Caco-2 (cell line): ENCODE measurements around the gene TNFAIP3. TPM values are rescaled to one million over a fixed set of nuclear protein-coding genes. Genes with fewer than 3 reads are reported as not detected.

Experiments used
- BruUV-seq: library from RNA; stranded (reverse); fragments of 400-500 nt; replicated peaks from 2 replicates; lab custom pipeline; 2021; lab: Mats Ljungman, UMichigan
- CTCF ChIA-PET: fragments of 300-600 bp; sonication (Branson Sonifier 250); formaldehyde crosslinking; loops from one replicate; lab custom pipeline; 2022; ENCODE audit warnings: antibody characterized with exemption; lab: Charles Lee
- POLR2A ChIA-PET: fragments of 300-600 bp; sonication (Branson Sonifier 250); formaldehyde crosslinking; loops from one replicate; lab custom pipeline; 2022; ENCODE audit warnings: antibody characterized with exemption; lab: Charles Lee
- DNase-seq, 2 experiments: peaks; one replicate each; pipeline versions ENCODE4 v3.0.0 to v3.0.0-alpha.2; 2020 to 2022
- H3K27me3 ChIP-seq: replicated peaks from 2 replicates; pipeline ENCODE4 v1.6.0; 2011; ENCODE audit warnings: low read length; ENCODE audit not compliant: control insufficient read depth, insufficient read depth
- H3K36me3 ChIP-seq: 2 replicates; pipeline ENCODE4 v1.5.1; 2011; ENCODE audit warnings: low read length; ENCODE audit not compliant: control insufficient read depth, insufficient read depth
- H3K4me1 ChIP-seq: fragments of 250-450 bp; sonication (Bioruptor Pico); 2 replicates; pipeline ENCODE4 v1.5.1; 2020; ENCODE audit warnings: mild to moderate bottlenecking
- H3K4me3 ChIP-seq: 2 replicates; pipeline ENCODE4 v1.5.1; 2011; ENCODE audit warnings: low read depth, mild to moderate bottlenecking, control low read depth, low read length
- H3K9me3 ChIP-seq: fragments of 250-450 bp; sonication (Bioruptor Pico); 2 replicates; pipeline ENCODE4 v1.5.1; 2020; ENCODE audit warnings: mild to moderate bottlenecking, moderate library complexity
- H3K27ac Mint-ChIP-seq: one replicate; pipeline ENCODE4 v1.8.0; 2022; ENCODE audit warnings: mixed read lengths; ENCODE audit not compliant: unreplicated experiment
- H3K27me3 Mint-ChIP-seq: one replicate; pipeline ENCODE4 v1.8.0; 2022; ENCODE audit warnings: mixed read lengths; ENCODE audit not compliant: insufficient read depth, unreplicated experiment
- H3K36me3 Mint-ChIP-seq: one replicate; pipeline ENCODE4 v1.8.0; 2022; ENCODE audit warnings: mild to moderate bottlenecking, mixed read lengths; ENCODE audit not compliant: insufficient read depth, unreplicated experiment
- H3K4me1 Mint-ChIP-seq: one replicate; pipeline ENCODE4 v1.8.0; 2022; ENCODE audit warnings: low read depth, mixed read lengths; ENCODE audit not compliant: unreplicated experiment
- H3K4me3 Mint-ChIP-seq: one replicate; pipeline ENCODE4 v1.8.0; 2022; ENCODE audit warnings: mild to moderate bottlenecking, moderate library complexity, mixed read lengths; ENCODE audit not compliant: unreplicated experiment
- H3K9me3 Mint-ChIP-seq: one replicate; pipeline ENCODE4 v1.8.0; 2022; ENCODE audit warnings: mixed read lengths; ENCODE audit not compliant: unreplicated experiment
- CTCF ChIP-seq, 2 experiments: fragments of 200-600 bp in 1 of 2; IDR thresholded peaks; 1 replicate in 1 of 2; 2 replicates in 1 of 2; pipeline versions ENCODE4 v1.5.1 to v1.8.0; 2011 to 2022; ENCODE audit warnings: antibody characterized with exemption in 1 of 2, control low read depth in 1 of 2, inconsistent platforms in 1 of 2, low read depth in 1 of 2, low read length in 1 of 2, mild to moderate bottlenecking in 1 of 2, moderate library complexity in 1 of 2; ENCODE audit not compliant: insufficient read depth in 1 of 2, severe bottlenecking in 1 of 2, unreplicated experiment in 1 of 2
- intact Hi-C: fragments of 100-400 bp; cut with micrococcal nuclease; formaldehyde crosslinking; loops from one replicate; pipeline ENCODE4 v1.10.0; 2022; ENCODE audit not compliant: unreplicated experiment
- total RNA-seq: library from RNA; stranded (reverse); gene quantifications from 2 replicates; pipeline ENCODE4 v1.2.3, GENCODE V29; 2022

Gene TNFAIP3
- total RNA-seq, 1 experiment from 2014 or later = 45.7 TPM

GRCh38 chr6:137856138-137856898 lies 10.7 kb upstream of the TNFAIP3 start:
- BruUV-seq = no TSS peak
- no peaks in the 10 kb centered on the region for H3K27me3 Mint-ChIP-seq

GRCh38 chr6:137859025-137859424 lies 8.0 kb upstream of the TNFAIP3 start:
- Histone ChIP-seq H3K9me3 (no peaks in the 10 kb centered on the region), H3K27me3 (no peaks in the 10 kb centered on the region), H3K4me1 (peaks cover 7% of the 10 kb centered on the region), H3K4me3 (no peak overlapping the region), H3K36me3 (no peaks in the 10 kb centered on the region)
- no peak overlapping the region for H3K4me3 Mint-ChIP-seq
- no peak for DNase-seq
- ChIA-PET POLR2A (no interaction called here), CTCF (no interaction called here)
- no peaks in the 10 kb centered on the region for H3K9me3 Mint-ChIP-seq
- BruUV-seq = no TSS peak
- peaks cover 16% of the 10 kb centered on the region for H3K4me1 Mint-ChIP-seq
- intact Hi-C loops = no loop called here
- no peak for TF ChIP-seq CTCF (IDR thresholded peaks at IDR 0.05; ENCODE audit: insufficient read depth in 1 of 2, low read depth in 1 of 2, low read length in 1 of 2, severe bottlenecking in 1 of 2, unreplicated experiment in 1 of 2)
- H3K27ac Mint-ChIP-seq = no peak overlapping the region
- H3K36me3 Mint-ChIP-seq = no peaks in the 10 kb centered on the region
- H3K27me3 Mint-ChIP-seq = no peaks in the 10 kb centered on the region

More at GRCh38 chr6:137856138-137856898, 10.7 kb upstream of the TNFAIP3 start:
- POLR2A ChIA-PET = no interaction called here
- Mint-ChIP-seq H3K4me3 (no peak overlapping the region), H3K9me3 (no peaks in the 10 kb centered on the region), H3K36me3 (no peaks in the 10 kb centered on the region), H3K4me1 (peaks cover 12% of the 10 kb centered on the region), H3K27ac (no peak overlapping the region)
- no peak for DNase-seq
- no peaks in the 10 kb centered on the region for H3K36me3 ChIP-seq
- intact Hi-C loops = no loop called here
- H3K27me3 ChIP-seq = no peaks in the 10 kb centered on the region
- TF ChIP-seq CTCF (IDR thresholded peaks at IDR 0.05; ENCODE audit: insufficient read depth in 1 of 2, low read depth in 1 of 2, low read length in 1 of 2, severe bottlenecking in 1 of 2, unreplicated experiment in 1 of 2) = no peak
- CTCF ChIA-PET = no interaction called here
- no peaks in the 10 kb centered on the region for H3K9me3 ChIP-seq
- H3K4me3 ChIP-seq = no peak overlapping the region
- peaks cover 7% of the 10 kb centered on the region for H3K4me1 ChIP-seq

- Mint-ChIP-seq H3K27ac (no peak overlapping the region), H3K4me3 (no peak overlapping the region), H3K36me3 (no peaks in the 10 kb centered on the region), H3K9me3 (no peaks in the 10 kb centered on the region), H3K27me3 (no peaks in the 10 kb centered on the region), H3K4me1 (peaks cover 27% of the 10 kb centered on the region)
- intact Hi-C loops = no loop called here
- no peaks in the 10 kb centered on the region for H3K36me3 ChIP-seq
- H3K27me3 ChIP-seq = no peaks in the 10 kb centered on the region
- TF ChIP-seq CTCF (IDR thresholded peaks at IDR 0.05; ENCODE audit: insufficient read depth in 1 of 2, low read depth in 1 of 2, low read length in 1 of 2, severe bottlenecking in 1 of 2, unreplicated experiment in 1 of 2) = no peak
- H3K9me3 ChIP-seq = no peaks in the 10 kb centered on the region
- CTCF ChIA-PET = no interaction called here
- BruUV-seq = no TSS peak
- H3K4me1 ChIP-seq = peaks cover 18% of the 10 kb centered on the region
- no peak overlapping the region for H3K4me3 ChIP-seq
- POLR2A ChIA-PET = no interaction called here
- DNase-seq = no peak
These were observed 6.6 kb upstream of the TNFAIP3 start for GRCh38 chr6:137860394-137861005.
